Psoas muscle (tissue), 8 donors: ENCODE data around the gene HTR7. TPM values are rescaled to one million over a fixed set of nuclear protein-coding genes. Genes with fewer than 3 reads are reported as not detected.
A peak's percentile ranks its signal among the peaks of the same experiment; 100 is the strongest.

Experiments used
- ATAC-seq, 4 donors: fragments of 200-7000 bp; cut with Tn5 transposase; one replicate each; pipeline ENCODE4 v1.9.1; 2020; ENCODE audit warnings: moderate library complexity in 3 of 4, mild to moderate bottlenecking in 2 of 4
- DNase-seq, 2 donors: peaks; one replicate each; pipeline ENCODE4 v3.0.0-alpha.2; 2020
- H3K27ac ChIP-seq: fragments of 200-600 bp; one replicate; pipeline ENCODE4 v1.8.0; 2022
- H3K27me3 ChIP-seq, 3 donors: fragments of 200-600 bp in 1 of 3; one replicate each; pipeline versions ENCODE4 v1.6.1 to v1.8.0; 2013 to 2022; ENCODE audit warnings: low read length in 2 of 3, mild to moderate bottlenecking in 2 of 3, moderate library complexity in 1 of 3; ENCODE audit not compliant: insufficient read depth in 3 of 3
- H3K36me3 ChIP-seq, 2 donors: fragments of 200-600 bp in 1 of 2; one replicate each; pipeline versions ENCODE4 v1.6.1 to v1.8.0; 2013 to 2022; ENCODE audit warnings: low read depth in 1 of 2, mild to moderate bottlenecking in 1 of 2, moderate library complexity in 1 of 2; ENCODE audit not compliant: insufficient read depth in 1 of 2
- H3K4me1 ChIP-seq: fragments of 200-600 bp; one replicate; pipeline ENCODE4 v1.8.0; 2022
- H3K4me3 ChIP-seq: fragments of 200-600 bp; one replicate; pipeline ENCODE4 v1.8.0; 2022; ENCODE audit warnings: mild to moderate bottlenecking
- H3K9me3 ChIP-seq: fragments of 200-600 bp; one replicate; pipeline ENCODE4 v1.8.0; 2022
- WGBS, 3 donors: extraction: QIAGEN DNeasy Blood & Tissue Kit; methylation state at CpG; one replicate each; pipeline versions ENCODE4 v1.1.6 to v1.1.7; 2013; 5-methylcytosine and 5-hydroxymethylcytosine counted together
- intact Hi-C, 2 donors: fragments of 100-400 bp; cut with DNase I; formaldehyde crosslinking; loops; one replicate each; pipeline versions ENCODE4 v1.11.0 to v1.14.2; 2022
- polyA plus RNA-seq, 3 donors: library from polyadenylated mRNA; stranded (reverse); fragments of 200-250 nt; gene quantifications; one replicate each; pipeline ENCODE4 v1.2.3, GENCODE V29; 2013
- total RNA-seq, 4 donors: library from RNA; stranded (reverse); fragmentation: NEBNext Ultra II Directional in 2 of 4; extraction: Animal tissue kit (Norgen Biotek cat#: 25700) in 2 of 4; gene quantifications; one replicate each; pipeline versions ENCODE4 v1.2.1 to v1.2.4, GENCODE V29; 2021 to 2023
- TF ChIP-seq, protein P1 (sequence below): fragments of 200-600 bp; IDR thresholded peaks from one replicate; pipeline ENCODE4 v1.8.0; 2022; ENCODE audit warnings: antibody characterized with exemption
- donor health status: healthy with polysubstance abuse.
- donor health status: DM: no; HTN: no; CAD: no; lungs with moderate emphysema.
- donor health status: Bipolar disorder and iron deficiency.
- donor health status: healthy.
- donor health status: DM: yes; HTN: yes; CAD: no.
- donor health status: DM: no; HTN: no; CAD: no.
- donor health status: DM: no; HTN: no; CAD: no.
- donor health status: DM: yes; HTN: yes; CAD: no.

HTR7 gene
- total and polyA plus RNA-seq, 7 donors = 0.24 to 1.3 (median 0.39) TPM

- peaks cover 0 to 3% (median 2%) of the 10 kb centered on the region in 3 donors for H3K27me3 ChIP-seq
- intact Hi-C loops = loop anchor here in 1 of 2 donors (5.0 to 10.0 kb wide), 2 partner anchors 1066 to 1732 kb away; partner anchors contain the start of gene KIF11
- no peak overlapping the region for H3K27ac ChIP-seq
- ATAC-seq = no peak
- DNase-seq = no peak
- H3K4me1 ChIP-seq = no peaks in the 10 kb centered on the region
- no peaks in the 10 kb centered on the region for H3K36me3 ChIP-seq
- no peaks in the 10 kb centered on the region for H3K9me3 ChIP-seq
- no peak overlapping the region for H3K4me3 ChIP-seq
- TF ChIP-seq, protein P1, sequence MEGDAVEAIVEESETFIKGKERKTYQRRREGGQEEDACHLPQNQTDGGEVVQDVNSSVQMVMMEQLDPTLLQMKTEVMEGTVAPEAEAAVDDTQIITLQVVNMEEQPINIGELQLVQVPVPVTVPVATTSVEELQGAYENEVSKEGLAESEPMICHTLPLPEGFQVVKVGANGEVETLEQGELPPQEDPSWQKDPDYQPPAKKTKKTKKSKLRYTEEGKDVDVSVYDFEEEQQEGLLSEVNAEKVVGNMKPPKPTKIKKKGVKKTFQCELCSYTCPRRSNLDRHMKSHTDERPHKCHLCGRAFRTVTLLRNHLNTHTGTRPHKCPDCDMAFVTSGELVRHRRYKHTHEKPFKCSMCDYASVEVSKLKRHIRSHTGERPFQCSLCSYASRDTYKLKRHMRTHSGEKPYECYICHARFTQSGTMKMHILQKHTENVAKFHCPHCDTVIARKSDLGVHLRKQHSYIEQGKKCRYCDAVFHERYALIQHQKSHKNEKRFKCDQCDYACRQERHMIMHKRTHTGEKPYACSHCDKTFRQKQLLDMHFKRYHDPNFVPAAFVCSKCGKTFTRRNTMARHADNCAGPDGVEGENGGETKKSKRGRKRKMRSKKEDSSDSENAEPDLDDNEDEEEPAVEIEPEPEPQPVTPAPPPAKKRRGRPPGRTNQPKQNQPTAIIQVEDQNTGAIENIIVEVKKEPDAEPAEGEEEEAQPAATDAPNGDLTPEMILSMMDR = peak; percentile 59
- WGBS, 3 donors = 33 to 43% (median 36%) methylated on average over 2 of the region's 2 CpGs
Observed at GRCh38 chr10:90862908-90863514, 5.2 kb upstream of the HTR7 start.

DNA sequence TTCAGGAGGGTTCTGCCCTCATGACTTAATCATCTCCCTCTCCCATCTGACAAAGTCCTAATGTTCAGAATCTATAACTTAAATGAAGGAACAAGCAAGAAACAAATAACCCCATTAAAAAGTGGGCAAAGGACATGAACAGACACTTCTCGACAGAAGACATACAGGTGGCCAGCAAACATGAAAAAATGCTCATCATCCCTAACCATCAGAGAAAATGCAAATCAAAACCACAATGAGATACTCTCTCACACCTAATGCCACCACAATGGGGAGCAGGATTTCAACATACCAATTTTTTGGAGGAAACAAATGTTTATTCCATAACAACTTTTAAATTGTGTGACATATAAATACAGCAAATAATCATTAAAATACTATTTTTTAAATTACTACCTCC, 3.0 kb upstream of the HTR7 start:
- H3K27me3 ChIP-seq = peaks cover 0 to 19% (median 2%) of the 10 kb centered on the region in 3 donors
- ATAC-seq (no peak), DNase-seq (no peak)
- intact Hi-C loops = loop anchor here in 1 of 2 donors (5.0 to 10.0 kb wide), 2 partner anchors 1063 to 1734 kb away; partner anchors contain the start of gene KIF11
- no peak overlapping the region for H3K27ac ChIP-seq
- H3K4me3 ChIP-seq = no peak overlapping the region
- no peaks in the 10 kb centered on the region for H3K36me3 ChIP-seq
- 83 to 93% (median 89%) methylated on average over 1 of the region's 1 CpG for WGBS, 3 donors
- TF ChIP-seq, protein P1 = no peak
- H3K4me1 ChIP-seq = peaks cover 5% of the 10 kb centered on the region
- H3K9me3 ChIP-seq = no peaks in the 10 kb centered on the region

GRCh38 chr10:90859321-90859751, 1.5 kb upstream of the HTR7 start:
- Histone ChIP-seq H3K4me3 (no peak overlapping the region), H3K4me1 (peaks cover 5% of the 10 kb centered on the region), H3K27ac (no peak overlapping the region), H3K9me3 (no peaks in the 10 kb centered on the region), H3K36me3 (no peaks in the 10 kb centered on the region), H3K27me3 (peaks cover 0 to 34% (median 2%) of the 10 kb centered on the region in 3 donors)
- TF ChIP-seq, protein P1 = no peak
- intact Hi-C loops = no loop called here
- no peak for DNase-seq
- peak in 1 of 4 donors; percentile 45 for ATAC-seq
- 88 to 93% (median 89%) methylated on average over 5 of the region's 5 CpGs for WGBS, 3 donors

GRCh38 chr10:90858461-90858968, 676 bp upstream of the HTR7 start:
- H3K36me3 ChIP-seq = no peaks in the 10 kb centered on the region
- peak overlapping the region; percentile 31 for H3K27ac ChIP-seq
- H3K4me3 ChIP-seq = peak overlapping the region; percentile 69
- peaks cover 5% of the 10 kb centered on the region for H3K4me1 ChIP-seq
- TF ChIP-seq, protein P1 = no peak
- peaks cover 0 to 41% (median 2%) of the 10 kb centered on the region in 3 donors for H3K27me3 ChIP-seq
- intact Hi-C loops = no loop called here
- ATAC-seq (no peak), DNase-seq (no peak)
- H3K9me3 ChIP-seq = no peaks in the 10 kb centered on the region
- 39 to 47% (median 40%) methylated on average over 10 of the region's 10 CpGs for WGBS, 3 donors
